Activated T-cell treated with anti-CD3 and anti-CD28 coated beads for 48 hours (primary cell): ENCODE data around the gene MYMK.
"Not testable (repeated sequence)": the region's sequence is repeated elsewhere in the genome, so short reads cannot be mapped to it uniquely, and the experiment has no call there.

ENCODE experiments used
- DNase-seq: peaks from one replicate; pipeline ENCODE4 v3.0.0-alpha.2; 2020; ENCODE audit warnings: low read depth

Gene MYMK

GRCh38 chr9:133524679-133525228 is at the start of gene MYMK:
Gene MYMK (minus strand): TSS chr9:133524959. CDS start chr9:133524844, 115 bp downstream.
- DNase-seq, result no peak

- no peak for DNase-seq
Measured at GRCh38 chr9:133573791-133574515, 49.2 kb upstream of the MYMK start.

GRCh38 chr9:133572821-133573361 is 48.1 kb upstream of the MYMK start:
- no peak for DNase-seq

GRCh38 chr9:133571896-133572595 is 47.3 kb upstream of the MYMK start:
- DNase-seq, result no peak

- no peak for DNase-seq
Measured at GRCh38 chr9:133571391-133571890, 46.7 kb upstream of the MYMK start.

GRCh38 chr9:133570691-133571080 is 45.9 kb upstream of the MYMK start:
- no peak for DNase-seq

GRCh38 chr9:133569891-133570690 is 45.3 kb upstream of the MYMK start:
- DNase-seq, result no peak

- DNase-seq, result no peak
Measured at GRCh38 chr9:133569121-133569785, 44.5 kb upstream of the MYMK start.

GRCh38 chr9:133568186-133568585 is 43.4 kb upstream of the MYMK start:
- no peak for DNase-seq

- DNase-seq, result no peak
Measured at GRCh38 chr9:133566817-133567216, 42.1 kb upstream of the MYMK start.

- DNase-seq, result no peak
Measured at GRCh38 chr9:133566382-133566781, 41.6 kb upstream of the MYMK start.

GRCh38 chr9:133564451-133565116 is 39.8 kb upstream of the MYMK start:
- DNase-seq, result no peak

- DNase-seq, result not testable (repeated sequence)
Measured at GRCh38 chr9:133563814-133564213, 39.1 kb upstream of the MYMK start.

- no peak for DNase-seq
Measured at GRCh38 chr9:133563291-133563796, 38.6 kb upstream of the MYMK start.

- no peak for DNase-seq
Measured at GRCh38 chr9:133562611-133563290, 38.0 kb upstream of the MYMK start.

- DNase-seq, result no peak
Measured at GRCh38 chr9:133561976-133562554, 37.3 kb upstream of the MYMK start.

GRCh38 chr9:133560944-133561343 is 36.2 kb upstream of the MYMK start:
- DNase-seq, result no peak

GRCh38 chr9:133560311-133560710 is 35.6 kb upstream of the MYMK start:
- no peak for DNase-seq
